ENCODE measurements around the gene PCDH19. TPM values are rescaled to one million over a fixed set of nuclear protein-coding genes. Genes with fewer than 3 reads are reported as not detected.

The PCDH19 gene
- total and polyA plus RNA-seq, 11 donors, result 0.15 to 2.2 (median 0.63) TPM

DNA sequence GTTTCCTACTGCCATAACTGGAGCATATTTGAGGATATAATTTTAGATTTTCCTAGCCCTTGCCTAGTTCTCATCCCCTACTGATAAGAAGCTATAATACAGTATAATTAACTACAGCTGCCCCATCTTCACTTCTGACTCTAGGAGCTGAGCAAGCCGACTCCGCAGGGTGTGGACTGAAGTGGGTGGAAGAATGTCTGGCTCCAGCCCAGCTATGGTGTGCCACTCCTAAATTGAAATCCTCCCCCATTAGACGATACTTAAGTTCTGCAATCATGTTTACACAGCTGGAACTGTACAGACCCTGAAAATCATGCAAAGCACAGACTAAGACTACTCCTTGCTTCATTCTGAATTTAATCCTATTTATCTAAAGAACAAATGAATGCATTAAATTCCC is 93.1 kb downstream of the PCDH19 start:
- peak in 2 of 5 donors; percentile 10 to 30 for DNase-seq

GRCh38 chrX:100315566-100315965 is 94.5 kb downstream of the PCDH19 start:
- DNase-seq, result no peak
- intact Hi-C loops (cut with DNase I), result no loop called here
- H3K36me3 ChIP-seq, result no peaks in the 10 kb centered on the region
- H3K4me1 ChIP-seq, result no peaks in the 10 kb centered on the region
- no peaks in the 10 kb centered on the region for H3K9me3 ChIP-seq
- TF ChIP-seq, protein P1, sequence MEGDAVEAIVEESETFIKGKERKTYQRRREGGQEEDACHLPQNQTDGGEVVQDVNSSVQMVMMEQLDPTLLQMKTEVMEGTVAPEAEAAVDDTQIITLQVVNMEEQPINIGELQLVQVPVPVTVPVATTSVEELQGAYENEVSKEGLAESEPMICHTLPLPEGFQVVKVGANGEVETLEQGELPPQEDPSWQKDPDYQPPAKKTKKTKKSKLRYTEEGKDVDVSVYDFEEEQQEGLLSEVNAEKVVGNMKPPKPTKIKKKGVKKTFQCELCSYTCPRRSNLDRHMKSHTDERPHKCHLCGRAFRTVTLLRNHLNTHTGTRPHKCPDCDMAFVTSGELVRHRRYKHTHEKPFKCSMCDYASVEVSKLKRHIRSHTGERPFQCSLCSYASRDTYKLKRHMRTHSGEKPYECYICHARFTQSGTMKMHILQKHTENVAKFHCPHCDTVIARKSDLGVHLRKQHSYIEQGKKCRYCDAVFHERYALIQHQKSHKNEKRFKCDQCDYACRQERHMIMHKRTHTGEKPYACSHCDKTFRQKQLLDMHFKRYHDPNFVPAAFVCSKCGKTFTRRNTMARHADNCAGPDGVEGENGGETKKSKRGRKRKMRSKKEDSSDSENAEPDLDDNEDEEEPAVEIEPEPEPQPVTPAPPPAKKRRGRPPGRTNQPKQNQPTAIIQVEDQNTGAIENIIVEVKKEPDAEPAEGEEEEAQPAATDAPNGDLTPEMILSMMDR (IDR thresholded peaks at IDR 0.05), result no peak
- no peak for TF ChIP-seq POLR2A (IDR thresholded peaks at IDR 0.05)
- peaks cover 0 to 7% (median 0%) of the 10 kb centered on the region in 9 donors for H3K27me3 ChIP-seq
- no peak overlapping the region for H3K4me3 ChIP-seq
- H3K27ac ChIP-seq, result no peak overlapping the region
- 70 to 74% (median 72%) methylated on average over 3 of the region's 3 CpGs for WGBS, 4 donors
- ATAC-seq, result no peak

More for the DNA sequence above, 93.1 kb downstream of the PCDH19 start:
- peak in 3 of 4 donors; percentile 5 to 57 (median 52) for ATAC-seq
- 22 to 52% (median 43%) methylated on average over 3 of the region's 3 CpGs for WGBS, 4 donors
- intact Hi-C loops (cut with DNase I), result no loop called here
- H3K27me3 ChIP-seq, result peaks cover 0 to 7% (median 0%) of the 10 kb centered on the region in 9 donors
- no peak overlapping the region for H3K27ac ChIP-seq
- no peaks in the 10 kb centered on the region for H3K4me1 ChIP-seq
- H3K9me3 ChIP-seq, result no peaks in the 10 kb centered on the region
- TF ChIP-seq, protein P1 (IDR thresholded peaks at IDR 0.05), result no peak
- no peak for TF ChIP-seq POLR2A (IDR thresholded peaks at IDR 0.05)
- no peak overlapping the region for H3K4me3 ChIP-seq
- H3K36me3 ChIP-seq, result no peaks in the 10 kb centered on the region

- H3K36me3 ChIP-seq, result no peaks in the 10 kb centered on the region
- H3K4me3 ChIP-seq, result no peak overlapping the region
- no peak for DNase-seq
- 79 to 94% (median 86%) methylated on average over 2 of the region's 2 CpGs for WGBS, 4 donors
- peaks cover 0 to 16% (median 0%) of the 10 kb centered on the region in 9 donors for H3K27me3 ChIP-seq
- no peak for ATAC-seq
- H3K9me3 ChIP-seq, result no peaks in the 10 kb centered on the region
- H3K27ac ChIP-seq, result no peak overlapping the region
- intact Hi-C loops (cut with DNase I), result no loop called here
- TF ChIP-seq, protein P1 (IDR thresholded peaks at IDR 0.05), result no peak
- TF ChIP-seq POLR2A (IDR thresholded peaks at IDR 0.05), result no peak
- no peaks in the 10 kb centered on the region for H3K4me1 ChIP-seq
Measured at GRCh38 chrX:100299559-100299958, 110.5 kb downstream of the PCDH19 start.

GRCh38 chrX:100297728-100298127 is 112.3 kb downstream of the PCDH19 start:
- Histone ChIP-seq H3K4me3 (no peak overlapping the region), H3K27me3 (peaks cover 0 to 13% (median 0%) of the 10 kb centered on the region in 9 donors), H3K36me3 (no peaks in the 10 kb centered on the region), H3K4me1 (no peaks in the 10 kb centered on the region), H3K27ac (no peak overlapping the region), H3K9me3 (no peaks in the 10 kb centered on the region)
- ATAC-seq, result no peak
- intact Hi-C loops (cut with DNase I), result no loop called here
- DNase-seq, result no peak
- TF ChIP-seq, protein P1 (IDR thresholded peaks at IDR 0.05), result no peak
- TF ChIP-seq POLR2A (IDR thresholded peaks at IDR 0.05), result no peak
- 94 to 98% (median 96%) methylated on average over 1 of the region's 1 CpG for WGBS, 4 donors

Measured in heart left ventricle (tissue), 16 donors.